Measurements from ENCODE around the gene FBN3. TPM values are rescaled to one million over a fixed set of nuclear protein-coding genes. Genes with fewer than 3 reads are reported as not detected.

FBN3 gene
- polyA plus RNA-seq, 3 donors = not detected

- peaks cover 10% of the 10 kb centered on the region in 2 donors for H3K4me1 ChIP-seq (ENCODE audit: control insufficient read depth in 1 of 2, insufficient read depth in 2 of 2, low read length in 2 of 2)
- Mint-ChIP-seq H3K4me3 (no peak overlapping the region), H3K27me3 (ENCODE audit: low read depth in 3 of 3) (peaks cover 10 to 29% (median 27%) of the 10 kb centered on the region in 3 donors), H3K4me1 (peaks cover 8% of the 10 kb centered on the region), H3K27ac (no peak overlapping the region), H3K36me3 (no peaks in the 10 kb centered on the region), H3K9me3 (peaks cover 0 to 5% (median 0%) of the 10 kb centered on the region in 7 donors)
- intact Hi-C loops (cut with micrococcal nuclease) = no loop called here
- H3K9me3 ChIP-seq (replicated peaks in 1 of 2; ENCODE audit: control insufficient read depth in 1 of 2, insufficient read depth in 1 of 2, low read length in 2 of 2) = no peaks in the 10 kb centered on the region
- H3K79me2 ChIP-seq (ENCODE audit: insufficient read depth, low read length) = no peaks in the 10 kb centered on the region
- no peaks in the 10 kb centered on the region for H4K20me1 ChIP-seq (ENCODE audit: insufficient read depth, low read length)
- no peaks in the 10 kb centered on the region for H3K36me3 ChIP-seq (replicated peaks in 1 of 2; ENCODE audit: control insufficient read depth in 1 of 2, insufficient read depth in 2 of 2, low read length in 2 of 2)
- H3K9ac ChIP-seq (ENCODE audit: insufficient read depth, low read length, poor library complexity, severe bottlenecking) = no peak overlapping the region
- no peak overlapping the region for H2AFZ ChIP-seq (ENCODE audit: insufficient read depth, low read depth, low read length, poor library complexity, severe bottlenecking)
- no peak overlapping the region for H3K27ac ChIP-seq (ENCODE audit: low read depth in 1 of 2, low read length in 2 of 2)
- no peak overlapping the region for H3K4me3 ChIP-seq (replicated peaks in 1 of 3; ENCODE audit: low read depth in 2 of 3, low read length in 3 of 3)
- TF ChIP-seq CTCF (IDR thresholded peaks at IDR 0.05) = no peak
- no peak for DNase-seq
- no peak overlapping the region for H3K4me2 ChIP-seq (replicated peaks; ENCODE audit: extremely low read depth, low read length, poor library complexity, severe bottlenecking)
- 91% methylated on average over 6 of the region's 10 CpGs for WGBS (ENCODE audit: insufficient coverage)
- H3K27me3 ChIP-seq (ENCODE audit: control insufficient read depth in 2 of 2, insufficient read depth in 2 of 2, low read length in 2 of 2) = peaks cover 0 to 4% of the 10 kb centered on the region in 2 donors
These were observed 103.4 kb downstream of the FBN3 start for GRCh38 chr19:8045872-8046568.

- Histone ChIP-seq H3K4me2 (replicated peaks; ENCODE audit: extremely low read depth, low read length, poor library complexity, severe bottlenecking) (no peak overlapping the region), H3K4me1 (ENCODE audit: control insufficient read depth in 1 of 2, insufficient read depth in 2 of 2, low read length in 2 of 2) (no peaks in the 10 kb centered on the region), H3K36me3 (replicated peaks in 1 of 2; ENCODE audit: control insufficient read depth in 1 of 2, insufficient read depth in 2 of 2, low read length in 2 of 2) (no peaks in the 10 kb centered on the region), H2AFZ (ENCODE audit: insufficient read depth, low read depth, low read length, poor library complexity, severe bottlenecking) (no peak overlapping the region), H3K9me3 (replicated peaks in 1 of 2; ENCODE audit: control insufficient read depth in 1 of 2, insufficient read depth in 1 of 2, low read length in 2 of 2) (no peaks in the 10 kb centered on the region), H3K79me2 (ENCODE audit: insufficient read depth, low read length) (no peaks in the 10 kb centered on the region), H3K27me3 (ENCODE audit: control insufficient read depth in 2 of 2, insufficient read depth in 2 of 2, low read length in 2 of 2) (no peaks in the 10 kb centered on the region), H3K27ac (ENCODE audit: low read depth in 1 of 2, low read length in 2 of 2) (no peak overlapping the region), H3K9ac (ENCODE audit: insufficient read depth, low read length, poor library complexity, severe bottlenecking) (no peak overlapping the region), H4K20me1 (ENCODE audit: insufficient read depth, low read length) (no peaks in the 10 kb centered on the region), H3K4me3 (replicated peaks in 1 of 3; ENCODE audit: low read depth in 2 of 3, low read length in 3 of 3) (no peak overlapping the region)
- no peak for DNase-seq
- peak overlapping the region in 1 of 7 donors; percentile 68 for H3K27ac Mint-ChIP-seq
- WGBS (ENCODE audit: insufficient coverage) = 94% methylated on average over 7 of the region's 10 CpGs
- peaks cover 0 to 2% (median 0%) of the 10 kb centered on the region in 7 donors for H3K9me3 Mint-ChIP-seq
- intact Hi-C loops (cut with micrococcal nuclease) = no loop called here
- peaks cover 7 to 20% (median 16%) of the 10 kb centered on the region in 3 donors for H3K27me3 Mint-ChIP-seq (ENCODE audit: low read depth in 3 of 3)
- no peak for TF ChIP-seq CTCF (IDR thresholded peaks at IDR 0.05)
- H3K4me3 Mint-ChIP-seq = no peak overlapping the region
- peaks cover 2% of the 10 kb centered on the region for H3K4me1 Mint-ChIP-seq
- H3K36me3 Mint-ChIP-seq = no peaks in the 10 kb centered on the region
These were observed 105.4 kb downstream of the FBN3 start for GRCh38 chr19:8044018-8044417.
